ENCODE measurements around the gene PTPN11.
A peak's percentile ranks its signal among the peaks of the same experiment; 100 is the strongest.
"Not testable (repeated sequence)": the region's sequence is repeated elsewhere in the genome, so short reads cannot be mapped to it uniquely, and the experiment has no call there.

Gene PTPN11

DNA sequence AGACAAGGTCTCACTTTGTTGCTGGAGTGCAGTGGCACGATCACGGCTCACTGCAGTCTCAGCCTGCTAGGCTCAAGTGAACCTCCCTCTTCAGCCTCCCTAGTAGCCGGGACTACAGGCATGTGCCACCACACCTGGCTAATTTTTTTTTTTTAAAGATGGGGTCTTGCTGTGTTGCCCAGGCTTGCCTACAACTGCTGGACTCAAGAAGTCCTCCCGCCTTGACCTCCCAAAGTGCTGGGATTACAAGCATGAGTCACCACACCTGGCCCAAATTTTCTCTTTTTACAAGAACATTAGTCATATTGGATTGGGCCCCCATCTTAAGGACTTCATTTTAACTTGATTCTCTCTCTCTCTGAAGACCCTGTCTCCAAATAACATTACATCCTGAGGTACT is 29.5 kb upstream of the PTPN11 start:
- H3K27ac Mint-ChIP-seq: no peak overlapping the region
- TF ChIP-seq, protein P1, sequence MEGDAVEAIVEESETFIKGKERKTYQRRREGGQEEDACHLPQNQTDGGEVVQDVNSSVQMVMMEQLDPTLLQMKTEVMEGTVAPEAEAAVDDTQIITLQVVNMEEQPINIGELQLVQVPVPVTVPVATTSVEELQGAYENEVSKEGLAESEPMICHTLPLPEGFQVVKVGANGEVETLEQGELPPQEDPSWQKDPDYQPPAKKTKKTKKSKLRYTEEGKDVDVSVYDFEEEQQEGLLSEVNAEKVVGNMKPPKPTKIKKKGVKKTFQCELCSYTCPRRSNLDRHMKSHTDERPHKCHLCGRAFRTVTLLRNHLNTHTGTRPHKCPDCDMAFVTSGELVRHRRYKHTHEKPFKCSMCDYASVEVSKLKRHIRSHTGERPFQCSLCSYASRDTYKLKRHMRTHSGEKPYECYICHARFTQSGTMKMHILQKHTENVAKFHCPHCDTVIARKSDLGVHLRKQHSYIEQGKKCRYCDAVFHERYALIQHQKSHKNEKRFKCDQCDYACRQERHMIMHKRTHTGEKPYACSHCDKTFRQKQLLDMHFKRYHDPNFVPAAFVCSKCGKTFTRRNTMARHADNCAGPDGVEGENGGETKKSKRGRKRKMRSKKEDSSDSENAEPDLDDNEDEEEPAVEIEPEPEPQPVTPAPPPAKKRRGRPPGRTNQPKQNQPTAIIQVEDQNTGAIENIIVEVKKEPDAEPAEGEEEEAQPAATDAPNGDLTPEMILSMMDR (IDR thresholded peaks at IDR 0.05): no peak
- peaks cover 9% of the 10 kb centered on the region for H3K27me3 Mint-ChIP-seq (ENCODE audit: low read depth, poor library complexity)
- peaks cover 14% of the 10 kb centered on the region for H3K4me1 Mint-ChIP-seq
- H3K9me3 Mint-ChIP-seq: peaks cover 5% of the 10 kb centered on the region
- H3K36me3 Mint-ChIP-seq (ENCODE audit: low read depth): no peaks in the 10 kb centered on the region
- no peak for DNase-seq
- H3K4me3 Mint-ChIP-seq: no peak overlapping the region

DNA sequence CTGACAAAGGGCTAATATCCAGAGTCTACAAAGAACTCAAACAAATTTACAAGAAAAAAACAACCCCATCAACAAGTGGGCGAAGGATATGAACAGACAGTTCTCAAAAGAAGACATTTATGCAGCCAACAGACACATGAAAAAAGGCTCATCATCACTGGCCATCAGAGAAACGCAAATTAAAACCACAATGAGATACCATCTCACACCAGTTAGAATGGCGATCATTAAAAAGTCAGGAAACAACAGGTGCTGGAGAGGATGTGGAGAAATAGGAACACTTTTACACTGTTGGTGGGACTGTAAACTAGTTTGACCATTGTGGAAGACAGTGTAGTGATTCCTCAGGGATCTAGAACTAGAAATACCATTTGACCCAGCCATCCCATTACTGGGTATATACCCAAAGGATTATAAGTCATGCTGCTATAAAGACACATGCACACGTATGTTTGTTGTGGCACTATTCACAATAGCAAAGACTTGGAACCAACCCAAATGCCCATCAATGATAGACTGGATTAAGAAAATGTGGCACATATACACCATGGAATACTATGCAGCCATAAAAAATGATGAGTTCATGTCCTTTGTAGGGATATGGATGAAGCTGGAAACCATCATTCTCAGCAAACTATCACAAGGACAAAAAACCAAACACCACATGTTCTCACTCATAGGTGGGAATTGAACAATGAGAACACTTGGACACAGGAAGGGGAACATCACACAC is 28.7 kb upstream of the PTPN11 start:
- DNase-seq; H3K27ac Mint-ChIP-seq; H3K27me3 Mint-ChIP-seq (ENCODE audit: low read depth, poor library complexity); H3K4me3 Mint-ChIP-seq; H3K36me3 Mint-ChIP-seq (ENCODE audit: low read depth): not testable (repeated sequence)
- Mint-ChIP-seq H3K4me1 (peaks cover 14% of the 10 kb centered on the region), H3K9me3 (peaks cover 10% of the 10 kb centered on the region)

DNA sequence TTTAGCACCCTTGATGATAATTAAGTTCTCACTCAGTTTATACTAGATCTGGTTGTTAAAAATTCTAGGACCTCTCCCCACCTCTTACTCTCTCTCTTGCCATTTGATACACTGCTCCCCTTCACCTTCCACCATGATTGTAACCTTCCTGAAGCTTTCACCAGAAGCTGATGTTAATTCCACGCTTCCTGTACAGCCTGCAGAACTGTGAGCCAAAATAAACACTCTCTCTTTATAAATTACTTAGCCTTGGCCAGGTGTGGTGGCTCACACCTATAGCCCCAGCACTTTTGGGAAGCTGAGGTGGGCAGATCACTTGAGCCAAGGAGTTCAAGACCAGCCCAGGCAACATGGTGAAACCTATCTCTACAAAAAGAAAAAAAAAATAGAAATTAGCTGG is 25.4 kb upstream of the PTPN11 start:
- TF ChIP-seq, protein P1 (IDR thresholded peaks at IDR 0.05): no peak
- no peaks in the 10 kb centered on the region for H3K36me3 Mint-ChIP-seq (ENCODE audit: low read depth)
- H3K9me3 Mint-ChIP-seq: peaks cover 25% of the 10 kb centered on the region
- no peak overlapping the region for H3K27ac Mint-ChIP-seq
- no peaks in the 10 kb centered on the region for H3K4me1 Mint-ChIP-seq
- H3K4me3 Mint-ChIP-seq: no peak overlapping the region
- no peak for DNase-seq
- H3K27me3 Mint-ChIP-seq (ENCODE audit: low read depth, poor library complexity): peaks cover 15% of the 10 kb centered on the region

DNA sequence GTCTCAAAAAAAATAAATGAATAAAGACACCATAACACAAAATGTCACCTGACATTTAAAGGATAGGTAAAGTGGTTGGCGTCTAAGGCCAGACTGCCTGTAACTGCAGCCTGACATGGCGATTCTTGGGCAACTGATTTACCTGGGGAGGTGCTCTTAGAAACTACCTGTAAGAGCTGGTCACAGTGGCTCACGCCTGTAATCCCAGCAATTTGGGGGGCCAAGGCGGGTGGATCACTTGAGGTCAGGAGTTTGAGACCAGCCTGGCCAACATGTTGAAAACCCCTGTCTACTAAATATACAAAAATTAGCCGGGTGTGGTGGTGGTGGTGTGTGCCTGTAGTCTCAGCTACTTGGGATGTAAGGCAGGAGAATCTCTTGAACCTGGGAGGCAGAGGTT is 17.7 kb upstream of the PTPN11 start:
- Mint-ChIP-seq H3K36me3 (ENCODE audit: low read depth) (peaks cover 20% of the 10 kb centered on the region), H3K27ac (no peak overlapping the region), H3K4me3 (no peak overlapping the region), H3K4me1 (no peaks in the 10 kb centered on the region), H3K27me3 (ENCODE audit: low read depth, poor library complexity) (peaks cover 3% of the 10 kb centered on the region), H3K9me3 (peaks cover 7% of the 10 kb centered on the region)
- DNase-seq: no peak
- TF ChIP-seq, protein P1 (IDR thresholded peaks at IDR 0.05): no peak

DNA sequence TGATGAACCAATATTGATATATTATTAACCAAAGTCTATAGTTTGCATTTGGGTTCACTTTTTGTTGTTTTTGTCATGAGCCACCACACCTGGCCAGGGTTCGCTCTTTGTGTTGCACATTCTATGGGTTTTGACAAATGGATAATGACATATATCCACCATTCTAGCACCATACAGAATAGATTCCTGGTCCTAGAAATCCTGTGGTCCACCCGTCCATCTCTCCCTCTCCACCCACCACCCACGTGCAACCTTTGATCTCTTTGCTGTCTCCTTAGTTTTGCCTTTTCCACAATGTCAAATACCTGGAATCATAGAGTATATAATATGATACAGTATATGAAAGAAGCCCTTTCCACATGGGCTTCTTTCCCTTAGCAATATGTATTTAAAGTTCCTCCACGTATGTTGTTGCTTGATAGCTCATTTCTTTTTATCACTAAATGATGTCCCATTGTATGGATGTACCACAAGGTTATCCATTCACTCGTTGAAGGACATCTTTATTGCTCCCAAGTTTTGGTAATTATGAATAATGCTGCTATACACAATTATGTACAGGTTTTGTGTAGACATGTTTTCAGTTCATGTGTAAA is 16.7 kb upstream of the PTPN11 start:
- peaks cover 28% of the 10 kb centered on the region for H3K36me3 Mint-ChIP-seq (ENCODE audit: low read depth)
- DNase-seq: no peak
- H3K4me3 Mint-ChIP-seq: no peak overlapping the region
- H3K9me3 Mint-ChIP-seq: no peaks in the 10 kb centered on the region
- TF ChIP-seq, protein P1 (IDR thresholded peaks at IDR 0.05): no peak
- H3K27me3 Mint-ChIP-seq (ENCODE audit: low read depth, poor library complexity): no peaks in the 10 kb centered on the region
- H3K4me1 Mint-ChIP-seq: peaks cover 1% of the 10 kb centered on the region
- H3K27ac Mint-ChIP-seq: no peak overlapping the region

DNA sequence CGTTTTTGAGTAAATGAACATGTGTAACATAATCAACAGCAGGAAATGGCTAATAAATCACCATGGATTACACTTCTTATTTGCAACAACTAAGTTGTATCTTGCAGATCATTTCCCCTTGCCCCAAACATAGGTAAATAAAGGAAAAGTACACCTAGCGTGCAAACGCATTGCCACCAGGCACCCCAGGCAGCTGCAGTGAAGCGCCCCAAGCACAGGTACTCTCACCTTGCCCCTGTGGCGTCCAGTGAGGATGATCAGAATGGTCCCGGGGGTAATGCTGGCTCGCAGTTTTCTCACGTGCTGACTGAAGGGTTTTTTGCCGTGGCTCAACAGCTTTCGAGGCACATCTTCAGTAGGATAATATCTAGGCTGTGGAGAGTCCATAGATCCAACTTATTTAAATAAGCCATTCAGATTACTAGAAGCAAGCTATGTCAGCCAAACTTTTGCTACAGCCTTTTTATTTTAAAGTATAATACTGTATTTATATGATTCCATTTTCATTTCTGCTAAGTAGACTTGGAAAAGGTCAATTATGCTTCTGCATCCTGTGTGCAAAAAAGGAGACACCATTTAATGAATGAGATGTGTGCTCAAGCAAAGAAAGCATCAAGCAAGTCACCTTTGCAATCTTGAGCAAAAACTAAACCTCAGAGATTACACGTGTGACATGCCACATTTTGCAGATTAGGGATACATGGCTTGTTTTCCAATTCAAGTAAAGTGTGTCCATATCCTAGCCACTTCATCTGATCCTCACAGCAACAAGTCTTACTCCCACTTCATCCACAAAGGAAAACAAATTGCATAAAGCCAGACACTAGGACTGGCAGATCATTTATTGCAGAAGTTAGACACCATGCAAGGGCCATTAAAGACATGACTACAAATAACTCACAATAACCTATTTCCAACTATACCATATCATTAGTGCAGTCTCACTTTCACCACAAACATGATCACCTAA is 11.9 kb upstream of the PTPN11 start:
- Mint-ChIP-seq H3K27ac (peak overlapping the region; percentile 100), H3K4me1 (peaks cover 21% of the 10 kb centered on the region), H3K36me3 (ENCODE audit: low read depth) (peaks cover 48% of the 10 kb centered on the region), H3K27me3 (ENCODE audit: low read depth, poor library complexity) (peaks cover 4% of the 10 kb centered on the region), H3K4me3 (peak overlapping the region; percentile 100), H3K9me3 (peaks cover 3% of the 10 kb centered on the region)
- DNase-seq: no peak
- TF ChIP-seq, protein P1 (IDR thresholded peaks at IDR 0.05): no peak

DNA sequence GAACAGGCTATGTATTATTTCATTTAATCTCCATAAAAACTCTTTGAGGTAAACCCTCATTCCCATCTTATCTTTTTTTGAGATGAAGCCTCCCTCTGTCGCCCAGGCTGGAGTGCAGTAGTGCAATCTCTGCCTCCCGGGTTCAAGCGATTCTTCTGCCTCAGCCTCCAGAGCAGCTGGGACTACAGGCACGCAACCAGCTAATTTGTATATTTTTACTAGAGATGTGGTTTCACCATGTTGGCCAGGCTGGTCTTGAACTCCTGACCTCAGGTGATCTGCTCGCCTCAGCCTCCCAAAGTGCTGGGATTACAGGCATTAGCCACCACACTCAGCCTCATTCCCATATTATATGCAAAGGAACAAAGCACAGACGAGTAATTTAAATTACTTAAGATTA is 11.1 kb upstream of the PTPN11 start:
- DNase-seq; H3K9me3 Mint-ChIP-seq; H3K27me3 Mint-ChIP-seq (ENCODE audit: low read depth, poor library complexity): not testable (repeated sequence)
- H3K36me3 Mint-ChIP-seq (ENCODE audit: low read depth): peaks cover 48% of the 10 kb centered on the region
- H3K27ac Mint-ChIP-seq: peak overlapping the region; percentile 100
- peak overlapping the region; percentile 100 for H3K4me3 Mint-ChIP-seq
- H3K4me1 Mint-ChIP-seq: peaks cover 21% of the 10 kb centered on the region
